Stimulated activated naive B cell treated with anti-CD40 and anti-IgM and Interleukin-4, amounts not matched to agents 10 μg/mL and 1 μg/mL and 100 μg/mL, for 72 hours (primary cell): ENCODE measurements around the gene NXNL2.

ENCODE experiments used
- ATAC-seq, 2 donors: fragments of 150-1000 bp; cut with Tn5 transposase; replicated peaks; 2 replicates each; pipeline ENCODE4 v1.10.0; 2021; ENCODE audit warnings: moderate library complexity in 1 of 2
- DNase-seq: peaks from one replicate; pipeline ENCODE4 v3.0.0; 2021
- H3K27ac Mint-ChIP-seq: one replicate; pipeline ENCODE4 v1.8.0; 2022; ENCODE audit warnings: mild to moderate bottlenecking, mixed read lengths
- H3K27me3 Mint-ChIP-seq, 2 donors: one replicate each; pipeline ENCODE4 v1.8.0; 2022; ENCODE audit warnings: mixed read lengths in 2 of 2
- H3K36me3 Mint-ChIP-seq, 2 donors: one replicate each; pipeline ENCODE4 v1.8.0; 2022; ENCODE audit warnings: mixed read lengths in 2 of 2, mild to moderate bottlenecking in 1 of 2
- H3K4me1 Mint-ChIP-seq, 2 donors: one replicate each; pipeline ENCODE4 v1.8.0; 2022; ENCODE audit warnings: mixed read lengths in 2 of 2, mild to moderate bottlenecking in 1 of 2
- H3K4me3 Mint-ChIP-seq, 2 donors: one replicate each; pipeline ENCODE4 v1.8.0; 2022; ENCODE audit warnings: mild to moderate bottlenecking in 2 of 2, mixed read lengths in 2 of 2, moderate library complexity in 1 of 2
- H3K9me3 Mint-ChIP-seq, 2 donors: one replicate each; pipeline ENCODE4 v1.8.0; 2022; ENCODE audit warnings: mixed read lengths in 2 of 2, mild to moderate bottlenecking in 1 of 2

Gene NXNL2

DNA sequence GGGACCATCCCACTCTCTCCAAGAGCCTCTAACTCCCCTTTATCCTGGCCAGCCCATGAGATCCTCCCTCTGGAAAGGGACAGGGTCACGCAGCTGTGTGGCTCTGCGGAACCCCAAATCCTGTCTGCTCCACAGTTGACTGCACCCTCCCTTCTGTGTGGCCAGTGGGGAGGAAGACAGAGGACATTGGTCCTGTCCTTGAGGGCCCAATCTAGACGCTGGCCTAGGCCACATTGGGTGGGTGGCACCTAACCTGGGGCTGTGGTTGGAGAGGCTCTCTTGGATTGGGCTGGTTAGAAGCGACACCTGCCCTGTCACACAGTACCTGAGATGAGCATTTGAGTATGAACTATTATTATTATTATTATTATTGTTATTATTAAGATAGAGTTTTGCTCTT lies 12.6 kb upstream of the NXNL2 start:
- DNase-seq (no peak), ATAC-seq (no peak)
- Mint-ChIP-seq H3K4me3 (no peak overlapping the region), H3K9me3 (no peaks in the 10 kb centered on the region), H3K27ac (no peak overlapping the region), H3K4me1 (no peaks in the 10 kb centered on the region), H3K36me3 (peaks cover 0 to 2% of the 10 kb centered on the region in 2 donors), H3K27me3 (peaks cover 28 to 47% of the 10 kb centered on the region in 2 donors)

- DNase-seq: no peak
- no peak overlapping the region for H3K27ac Mint-ChIP-seq
- no peak overlapping the region for H3K4me3 Mint-ChIP-seq
- no peak for ATAC-seq
- H3K9me3 Mint-ChIP-seq: no peaks in the 10 kb centered on the region
- peaks cover 0 to 2% of the 10 kb centered on the region in 2 donors for H3K36me3 Mint-ChIP-seq
- peaks cover 31 to 46% of the 10 kb centered on the region in 2 donors for H3K27me3 Mint-ChIP-seq
- no peaks in the 10 kb centered on the region for H3K4me1 Mint-ChIP-seq
These were observed 11.9 kb upstream of the NXNL2 start for GRCh38 chr9:88523056-88523455.

DNA sequence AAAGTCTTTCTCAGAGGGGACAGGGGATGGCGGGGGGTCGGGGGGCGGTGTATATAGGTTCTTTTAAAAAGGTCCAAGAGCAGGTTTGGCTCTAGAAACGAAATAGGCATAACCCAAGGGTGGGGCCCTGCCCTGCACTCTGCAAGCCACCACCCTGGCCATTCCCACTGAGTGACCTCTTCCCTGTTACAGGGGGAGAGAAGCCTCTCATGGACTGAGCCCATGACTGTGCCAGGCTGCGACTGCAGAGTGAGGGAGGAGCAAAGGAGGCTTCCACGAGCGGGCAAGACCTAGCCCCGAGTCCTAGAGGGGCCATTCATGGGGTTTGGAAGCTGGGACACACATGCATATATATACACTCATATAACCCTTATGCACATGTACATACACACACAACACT lies 10.1 kb upstream of the NXNL2 start:
- H3K4me1 Mint-ChIP-seq: no peaks in the 10 kb centered on the region
- no peak for DNase-seq
- no peak overlapping the region for H3K4me3 Mint-ChIP-seq
- peaks cover 0 to 2% of the 10 kb centered on the region in 2 donors for H3K36me3 Mint-ChIP-seq
- no peak for ATAC-seq
- peaks cover 36 to 50% of the 10 kb centered on the region in 2 donors for H3K27me3 Mint-ChIP-seq
- H3K9me3 Mint-ChIP-seq: no peaks in the 10 kb centered on the region
- no peak overlapping the region for H3K27ac Mint-ChIP-seq

GRCh38 chr9:88527618-88528017 lies 7.4 kb upstream of the NXNL2 start:
- Mint-ChIP-seq H3K4me1 (peaks cover 0 to 10% of the 10 kb centered on the region in 2 donors), H3K9me3 (no peaks in the 10 kb centered on the region), H3K27me3 (peaks cover 40 to 54% of the 10 kb centered on the region in 2 donors), H3K4me3 (no peak overlapping the region), H3K36me3 (no peaks in the 10 kb centered on the region), H3K27ac (no peak overlapping the region)
- ATAC-seq (no peak), DNase-seq (no peak)

DNA sequence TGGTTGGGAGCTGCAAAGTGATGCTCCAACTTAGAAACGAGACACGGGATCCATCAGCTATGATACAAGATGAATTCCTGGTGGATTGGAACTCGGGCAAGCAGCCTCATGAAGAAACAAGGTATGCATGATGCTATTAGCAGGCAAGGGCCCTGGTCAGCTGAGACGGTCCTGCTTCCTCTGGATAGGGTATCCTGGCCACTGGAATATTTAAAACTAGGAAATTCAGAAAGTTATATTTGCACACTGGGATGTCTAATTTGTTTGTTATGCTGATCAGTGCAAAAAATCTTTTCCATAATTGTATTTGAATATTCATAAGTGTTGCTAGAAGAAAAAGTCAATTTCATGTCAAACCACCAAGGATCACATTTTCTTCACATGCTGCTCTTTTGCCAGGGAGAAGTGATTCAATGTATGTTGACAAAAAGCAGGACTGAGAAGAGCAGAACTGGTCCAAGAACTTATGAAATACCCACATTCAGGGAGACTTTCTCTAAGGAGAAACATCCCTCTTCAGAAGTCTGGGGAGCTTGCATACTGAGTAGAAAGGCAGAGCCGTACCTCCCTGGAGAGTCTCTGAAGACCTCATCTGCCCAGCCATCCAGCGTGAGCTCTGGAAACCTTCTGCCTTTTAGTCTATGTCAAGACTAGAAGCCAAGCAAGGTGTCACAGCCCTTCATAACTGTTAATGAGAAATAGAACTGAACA lies 6.7 kb upstream of the NXNL2 start:
- H3K9me3 Mint-ChIP-seq: peaks cover 0 to 1% of the 10 kb centered on the region in 2 donors

GRCh38 chr9:88529496-88529895 lies 5.5 kb upstream of the NXNL2 start:
- DNase-seq: no peak
- H3K27me3 Mint-ChIP-seq: peaks cover 56 to 70% of the 10 kb centered on the region in 2 donors
- no peaks in the 10 kb centered on the region for H3K36me3 Mint-ChIP-seq
- no peak overlapping the region for H3K4me3 Mint-ChIP-seq
- H3K4me1 Mint-ChIP-seq: peaks cover 7 to 16% of the 10 kb centered on the region in 2 donors
- no peak overlapping the region for H3K27ac Mint-ChIP-seq
- peaks cover 0 to 1% of the 10 kb centered on the region in 2 donors for H3K9me3 Mint-ChIP-seq
- no peak for ATAC-seq

More for the DNA sequence above, 6.7 kb upstream of the NXNL2 start:
- peaks cover 3 to 16% of the 10 kb centered on the region in 2 donors for H3K4me1 Mint-ChIP-seq
- H3K4me3 Mint-ChIP-seq: no peak overlapping the region
- no peaks in the 10 kb centered on the region for H3K36me3 Mint-ChIP-seq
- H3K27ac Mint-ChIP-seq: no peak overlapping the region
- peaks cover 46 to 60% of the 10 kb centered on the region in 2 donors for H3K27me3 Mint-ChIP-seq
- DNase-seq: no peak
- ATAC-seq: no peak

DNA sequence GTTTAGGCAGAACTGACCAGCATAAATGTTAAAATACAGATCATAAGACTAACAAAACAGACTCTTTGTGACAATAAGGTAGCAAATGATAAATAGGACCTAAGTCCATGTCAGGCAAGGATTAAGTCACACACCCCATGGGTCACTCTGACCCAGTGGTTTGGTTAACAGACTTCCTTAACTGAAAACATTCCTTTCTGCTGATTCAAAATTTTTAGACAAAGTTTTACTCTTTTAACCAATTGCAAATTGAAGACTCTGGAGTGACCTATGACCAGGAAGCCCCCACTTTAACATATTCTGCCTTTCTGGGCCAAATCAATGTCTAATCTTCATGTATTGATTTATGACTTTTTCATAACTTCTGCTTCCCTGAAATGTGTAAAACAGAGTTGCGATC lies 4.9 kb upstream of the NXNL2 start:
- Mint-ChIP-seq H3K4me3 (no peak overlapping the region), H3K27me3 (peaks cover 53 to 71% of the 10 kb centered on the region in 2 donors), H3K9me3 (peaks cover 0 to 1% of the 10 kb centered on the region in 2 donors), H3K36me3 (no peaks in the 10 kb centered on the region), H3K27ac (no peak overlapping the region), H3K4me1 (peaks cover 7 to 16% of the 10 kb centered on the region in 2 donors)
- DNase-seq (no peak), ATAC-seq (no peak)

- H3K27ac Mint-ChIP-seq: peak overlapping the region; percentile 51
- H3K4me3 Mint-ChIP-seq: no peak overlapping the region
- no peaks in the 10 kb centered on the region for H3K36me3 Mint-ChIP-seq
- ATAC-seq (no peak), DNase-seq (no peak)
- H3K4me1 Mint-ChIP-seq: peaks cover 8 to 21% of the 10 kb centered on the region in 2 donors
- H3K9me3 Mint-ChIP-seq: peaks cover 0 to 1% of the 10 kb centered on the region in 2 donors
- H3K27me3 Mint-ChIP-seq: peaks cover 53 to 81% of the 10 kb centered on the region in 2 donors
These were observed 2.9 kb upstream of the NXNL2 start for GRCh38 chr9:88531920-88532698.

- Mint-ChIP-seq H3K4me3 (peak overlapping the region; percentile 43 to 45), H3K36me3 (no peaks in the 10 kb centered on the region), H3K4me1 (peaks cover 12 to 21% of the 10 kb centered on the region in 2 donors), H3K27ac (no peak overlapping the region), H3K9me3 (peaks cover 0 to 1% of the 10 kb centered on the region in 2 donors), H3K27me3 (peaks cover 61 to 84% of the 10 kb centered on the region in 2 donors)
- DNase-seq (no peak), ATAC-seq (no peak)
These were observed 975 bp upstream of the NXNL2 start for GRCh38 chr9:88533951-88534455.

DNA sequence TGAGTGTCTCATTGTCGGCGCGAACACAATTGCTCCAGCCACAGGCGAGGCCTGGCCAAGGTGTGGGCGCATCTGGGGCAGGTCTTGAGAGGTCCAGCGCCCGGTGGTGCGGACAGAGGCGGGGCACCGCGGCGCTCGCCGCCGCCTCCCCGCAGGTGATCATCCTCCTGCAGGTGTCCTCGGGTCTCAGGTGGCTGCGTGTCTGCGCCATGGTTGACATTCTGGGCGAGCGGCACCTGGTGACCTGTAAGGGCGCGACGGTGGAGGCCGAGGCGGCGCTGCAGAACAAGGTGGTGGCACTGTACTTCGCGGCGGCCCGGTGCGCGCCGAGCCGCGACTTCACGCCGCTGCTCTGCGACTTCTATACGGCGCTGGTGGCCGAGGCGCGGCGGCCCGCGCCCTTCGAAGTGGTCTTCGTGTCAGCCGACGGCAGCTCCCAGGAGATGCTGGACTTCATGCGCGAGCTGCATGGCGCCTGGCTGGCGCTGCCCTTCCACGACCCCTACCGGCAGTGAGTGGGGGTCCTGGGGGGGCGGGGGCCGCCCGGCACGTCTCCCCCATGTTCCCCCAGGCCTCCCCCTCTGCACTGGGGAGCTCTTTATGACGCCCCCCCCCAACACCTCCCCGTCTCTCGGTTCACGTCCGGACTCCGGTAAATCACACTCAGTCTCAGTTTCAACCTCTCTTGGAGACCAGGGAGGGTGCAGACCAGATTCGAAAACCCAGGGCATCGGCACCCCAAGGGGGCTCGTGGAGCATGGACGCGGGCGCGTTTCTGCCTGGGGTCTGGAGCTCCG lies 446 bp downstream of the NXNL2 start:
- Mint-ChIP-seq H3K36me3 (peaks cover 0 to 2% of the 10 kb centered on the region in 2 donors), H3K27me3 (peaks cover 65 to 78% of the 10 kb centered on the region in 2 donors), H3K4me1 (peaks cover 14 to 25% of the 10 kb centered on the region in 2 donors), H3K4me3 (peak overlapping the region; percentile 36 to 50), H3K27ac (no peak overlapping the region), H3K9me3 (peaks cover 0 to 1% of the 10 kb centered on the region in 2 donors)
- DNase-seq (no peak), ATAC-seq (peak in 1 of 2 donors; percentile 28)

GRCh38 chr9:88536023-88536324 lies 996 bp downstream of the NXNL2 start:
- Mint-ChIP-seq H3K27me3 (peaks cover 61 to 72% of the 10 kb centered on the region in 2 donors), H3K36me3 (peaks cover 0 to 3% of the 10 kb centered on the region in 2 donors), H3K4me3 (no peak overlapping the region), H3K27ac (no peak overlapping the region), H3K4me1 (peaks cover 15 to 31% of the 10 kb centered on the region in 2 donors), H3K9me3 (peaks cover 0 to 1% of the 10 kb centered on the region in 2 donors)
- DNase-seq (no peak), ATAC-seq (no peak)

DNA sequence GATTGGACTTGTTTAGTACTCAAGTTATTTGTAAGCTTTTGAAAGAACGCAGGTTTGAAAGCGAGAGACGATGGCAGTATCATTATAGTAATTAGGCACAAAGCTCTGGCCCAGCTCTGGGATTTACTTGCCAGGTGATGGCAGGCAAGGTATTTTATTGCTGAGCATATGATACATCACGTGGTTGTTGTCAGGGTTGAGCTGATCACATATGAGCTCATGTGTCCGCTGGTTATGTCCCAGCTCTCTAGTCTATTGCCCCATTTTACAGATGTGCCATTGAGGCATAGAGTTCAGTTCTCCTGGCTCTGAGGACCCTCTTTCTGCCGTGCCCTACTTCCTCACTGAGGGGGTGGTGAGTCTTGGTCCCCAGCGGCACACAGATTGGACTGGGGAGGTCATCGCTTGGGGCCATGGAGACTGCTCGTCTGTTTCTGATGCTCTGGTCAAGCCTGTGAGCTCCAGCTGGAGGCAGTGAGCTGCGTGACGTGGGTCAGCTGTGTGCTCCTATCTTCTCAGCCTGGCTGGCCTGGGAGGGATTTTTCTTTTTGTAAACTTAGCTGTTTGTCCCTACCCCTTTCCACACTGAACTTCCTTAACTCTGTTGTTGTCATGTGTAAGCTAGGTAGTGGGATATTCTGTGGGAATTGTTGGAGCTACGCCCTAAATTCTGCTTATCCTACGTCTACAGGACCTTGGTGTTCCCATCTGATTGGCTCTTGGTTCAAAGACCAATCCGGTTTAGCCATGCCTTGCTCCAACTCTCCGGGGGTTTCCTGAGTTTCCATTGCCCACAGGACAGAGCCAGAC lies 2.2 kb downstream of the NXNL2 start:
- H3K36me3 Mint-ChIP-seq: peaks cover 0 to 3% of the 10 kb centered on the region in 2 donors
- no peak overlapping the region for H3K27ac Mint-ChIP-seq
- no peak overlapping the region for H3K4me3 Mint-ChIP-seq
- H3K27me3 Mint-ChIP-seq: peaks cover 56 to 63% of the 10 kb centered on the region in 2 donors
- peaks cover 0 to 1% of the 10 kb centered on the region in 2 donors for H3K9me3 Mint-ChIP-seq
- DNase-seq: no peak
- H3K4me1 Mint-ChIP-seq: peaks cover 15 to 28% of the 10 kb centered on the region in 2 donors
- no peak for ATAC-seq

- H3K27ac Mint-ChIP-seq: no peak overlapping the region
- peaks cover 50 to 58% of the 10 kb centered on the region in 2 donors for H3K27me3 Mint-ChIP-seq
- peaks cover 14 to 22% of the 10 kb centered on the region in 2 donors for H3K4me1 Mint-ChIP-seq
- peaks cover 0 to 1% of the 10 kb centered on the region in 2 donors for H3K9me3 Mint-ChIP-seq
- no peak overlapping the region for H3K4me3 Mint-ChIP-seq
- peak; percentile 50 to 63 for ATAC-seq
- DNase-seq: no peak
- peaks cover 0 to 3% of the 10 kb centered on the region in 2 donors for H3K36me3 Mint-ChIP-seq
These were observed 2.7 kb downstream of the NXNL2 start for GRCh38 chr9:88537761-88538091.
